ENCODE results near the gene TPO. TPM values are rescaled to one million over a fixed set of nuclear protein-coding genes. Genes with fewer than 3 reads are reported as not detected.
A peak's percentile ranks its signal among the peaks of the same experiment; 100 is the strongest.

Gene TPO
- total RNA-seq, 1 experiment from 2014 or later: not detected

- H3K56ac ChIP-seq (ENCODE audit: insufficient read length, low read depth, low read length): no peak overlapping the region
- H3K79me1 ChIP-seq (ENCODE audit: insufficient read depth, low read depth, low read length, poor library complexity, severe bottlenecking): no peaks in the 10 kb centered on the region
- no peaks in the 10 kb centered on the region for H3K79me2 ChIP-seq (ENCODE audit: insufficient read depth, low read length)
- H2AK5ac ChIP-seq (ENCODE audit: insufficient read length, low read length): no peak overlapping the region
- H3K9ac ChIP-seq (ENCODE audit: extremely low read depth, insufficient read length, low read length): no peak overlapping the region
- no peak overlapping the region for H2BK120ac ChIP-seq (ENCODE audit: low read depth, low read length, poor library complexity, severe bottlenecking)
- no peaks in the 10 kb centered on the region for H3K4me1 ChIP-seq (ENCODE audit: insufficient read depth, low read length)
- H3K4ac ChIP-seq (ENCODE audit: low read depth, low read length): no peak overlapping the region
- H3K27me3 Mint-ChIP-seq (ENCODE audit: low read depth): no peaks in the 10 kb centered on the region
- no peaks in the 10 kb centered on the region for H3K4me1 Mint-ChIP-seq
- no peak overlapping the region for H3K4me2 ChIP-seq (ENCODE audit: insufficient read depth, insufficient read length, low read length)
- H3K4me3 Mint-ChIP-seq: no peak overlapping the region
- no peak overlapping the region for H3K23ac ChIP-seq (ENCODE audit: insufficient read length, low read depth, low read length)
- no peak overlapping the region for H2AFZ ChIP-seq (ENCODE audit: low read length)
- no peak overlapping the region for H2BK12ac ChIP-seq (ENCODE audit: insufficient read length, low read depth, low read length)
- H3K14ac ChIP-seq (ENCODE audit: insufficient read depth, low read length): no peak overlapping the region
- no peak overlapping the region; the same call in 1 of the 2 replicates for H2BK15ac ChIP-seq (ENCODE audit: low read depth, low read length)
- no peak for TF ChIP-seq CTCF (conservative IDR thresholded peaks at IDR 0.05)
- H3K9me3 Mint-ChIP-seq: no peaks in the 10 kb centered on the region
- H3K9me3 ChIP-seq (ENCODE audit: control insufficient read depth, low read depth, low read length): no peaks in the 10 kb centered on the region
- no peak overlapping the region for H2BK5ac ChIP-seq (ENCODE audit: insufficient read length, low read length)
- H3K23me2 ChIP-seq (ENCODE audit: insufficient read length, low read depth, low read length, poor library complexity, severe bottlenecking): no peaks in the 10 kb centered on the region
- no peak overlapping the region for H4K91ac ChIP-seq (ENCODE audit: insufficient read length, low read depth, low read length)
- no peak overlapping the region for H3T11ph ChIP-seq (ENCODE audit: low read length)
- WGBS (ENCODE audit: extremely low coverage, insufficient read length, low lambda C conversion rate): no CpG with 5 or more reads among the region's 13 CpGs
- no peak overlapping the region for H2BK20ac ChIP-seq (ENCODE audit: low read depth, low read length, poor library complexity, severe bottlenecking)
- no peak overlapping the region for H3K27ac ChIP-seq (ENCODE audit: insufficient read length, low read depth, low read length)
- no peaks in the 10 kb centered on the region for H3K36me3 Mint-ChIP-seq (ENCODE audit: insufficient read depth in 1 of 3, low read depth in 3 of 3)
- H4K8ac ChIP-seq (replicated peaks; ENCODE audit: insufficient read length, low read depth, low read length): no peak overlapping the region
- H4K20me1 ChIP-seq (ENCODE audit: control insufficient read depth, insufficient read depth, insufficient read length): no peaks in the 10 kb centered on the region
- peak overlapping the region in 1 of 3 experiments; percentile 59; a peak in 1 of 7 replicates for H3K27ac Mint-ChIP-seq
- H3K18ac ChIP-seq (ENCODE audit: insufficient read length, low read depth, low read length): no peak overlapping the region
- H4K5ac ChIP-seq (ENCODE audit: insufficient read length, low read depth, low read length): no peak overlapping the region
- DNase-seq: no peak
- no peaks in the 10 kb centered on the region for H3K27me3 ChIP-seq (ENCODE audit: insufficient read depth, low read length)
Measured at GRCh38 chr2:1497122-1497611, 83.9 kb downstream of the TPO start.

All from H9 (cell line).